Loucy (cell line): ENCODE data around the gene PATZ1.

Source experiments
- EZH2phosphoT487 ChIP-seq: fragments of 200-600 bp; IDR thresholded peaks from 2 replicates; pipeline ENCODE4 v1.6.1; 2018; ENCODE audit warnings: antibody characterized with exemption, mild to moderate bottlenecking, moderate library complexity, borderline replicate concordance
- TF ChIP-seq, protein P1 (sequence below): fragments of 200-600 bp; sonication (generic); conservative IDR thresholded peaks from 2 replicates; pipeline ENCODE4 v1.5.1; 2014; ENCODE audit warnings: mild to moderate bottlenecking, antibody characterized with exemption, low read length

GRCh38 chr22:31363885-31364465, 17.8 kb upstream of the PATZ1 start:
- TF ChIP-seq, protein P1, sequence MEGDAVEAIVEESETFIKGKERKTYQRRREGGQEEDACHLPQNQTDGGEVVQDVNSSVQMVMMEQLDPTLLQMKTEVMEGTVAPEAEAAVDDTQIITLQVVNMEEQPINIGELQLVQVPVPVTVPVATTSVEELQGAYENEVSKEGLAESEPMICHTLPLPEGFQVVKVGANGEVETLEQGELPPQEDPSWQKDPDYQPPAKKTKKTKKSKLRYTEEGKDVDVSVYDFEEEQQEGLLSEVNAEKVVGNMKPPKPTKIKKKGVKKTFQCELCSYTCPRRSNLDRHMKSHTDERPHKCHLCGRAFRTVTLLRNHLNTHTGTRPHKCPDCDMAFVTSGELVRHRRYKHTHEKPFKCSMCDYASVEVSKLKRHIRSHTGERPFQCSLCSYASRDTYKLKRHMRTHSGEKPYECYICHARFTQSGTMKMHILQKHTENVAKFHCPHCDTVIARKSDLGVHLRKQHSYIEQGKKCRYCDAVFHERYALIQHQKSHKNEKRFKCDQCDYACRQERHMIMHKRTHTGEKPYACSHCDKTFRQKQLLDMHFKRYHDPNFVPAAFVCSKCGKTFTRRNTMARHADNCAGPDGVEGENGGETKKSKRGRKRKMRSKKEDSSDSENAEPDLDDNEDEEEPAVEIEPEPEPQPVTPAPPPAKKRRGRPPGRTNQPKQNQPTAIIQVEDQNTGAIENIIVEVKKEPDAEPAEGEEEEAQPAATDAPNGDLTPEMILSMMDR, result no peak
- TF ChIP-seq EZH2phosphoT487, result no peak
